Choroid plexus epithelial cell (primary cell): ENCODE results near the gene SLC6A7.

ENCODE experiments used
- DNase-seq: peaks from one replicate; pipeline ENCODE4 v3.0.0-alpha.2; 2010; ENCODE audit warnings: low read depth
- H3K4me3 ChIP-seq: 2 replicates; pipeline ENCODE4 v1.5.1; 2011; ENCODE audit warnings: low read depth, mild to moderate bottlenecking, control low read depth, low read length, moderate library complexity
- TF ChIP-seq, protein P1 (sequence below): conservative IDR thresholded peaks from 2 replicates; pipeline ENCODE4 v1.5.1; 2011; ENCODE audit warnings: low read depth, mild to moderate bottlenecking, control low read depth, inconsistent platforms, low read length, moderate library complexity

The SLC6A7 gene

GRCh38 chr5:150255659-150256409, 66.0 kb downstream of the SLC6A7 start:
- TF ChIP-seq, protein P1, sequence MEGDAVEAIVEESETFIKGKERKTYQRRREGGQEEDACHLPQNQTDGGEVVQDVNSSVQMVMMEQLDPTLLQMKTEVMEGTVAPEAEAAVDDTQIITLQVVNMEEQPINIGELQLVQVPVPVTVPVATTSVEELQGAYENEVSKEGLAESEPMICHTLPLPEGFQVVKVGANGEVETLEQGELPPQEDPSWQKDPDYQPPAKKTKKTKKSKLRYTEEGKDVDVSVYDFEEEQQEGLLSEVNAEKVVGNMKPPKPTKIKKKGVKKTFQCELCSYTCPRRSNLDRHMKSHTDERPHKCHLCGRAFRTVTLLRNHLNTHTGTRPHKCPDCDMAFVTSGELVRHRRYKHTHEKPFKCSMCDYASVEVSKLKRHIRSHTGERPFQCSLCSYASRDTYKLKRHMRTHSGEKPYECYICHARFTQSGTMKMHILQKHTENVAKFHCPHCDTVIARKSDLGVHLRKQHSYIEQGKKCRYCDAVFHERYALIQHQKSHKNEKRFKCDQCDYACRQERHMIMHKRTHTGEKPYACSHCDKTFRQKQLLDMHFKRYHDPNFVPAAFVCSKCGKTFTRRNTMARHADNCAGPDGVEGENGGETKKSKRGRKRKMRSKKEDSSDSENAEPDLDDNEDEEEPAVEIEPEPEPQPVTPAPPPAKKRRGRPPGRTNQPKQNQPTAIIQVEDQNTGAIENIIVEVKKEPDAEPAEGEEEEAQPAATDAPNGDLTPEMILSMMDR: no peak
- H3K4me3 ChIP-seq: no peak overlapping the region
- DNase-seq: peak; percentile 55

- DNase-seq: no peak
- no peak overlapping the region for H3K4me3 ChIP-seq
- TF ChIP-seq, protein P1: peak; percentile 12
These were observed 66.7 kb downstream of the SLC6A7 start for GRCh38 chr5:150256410-150257064.

DNA sequence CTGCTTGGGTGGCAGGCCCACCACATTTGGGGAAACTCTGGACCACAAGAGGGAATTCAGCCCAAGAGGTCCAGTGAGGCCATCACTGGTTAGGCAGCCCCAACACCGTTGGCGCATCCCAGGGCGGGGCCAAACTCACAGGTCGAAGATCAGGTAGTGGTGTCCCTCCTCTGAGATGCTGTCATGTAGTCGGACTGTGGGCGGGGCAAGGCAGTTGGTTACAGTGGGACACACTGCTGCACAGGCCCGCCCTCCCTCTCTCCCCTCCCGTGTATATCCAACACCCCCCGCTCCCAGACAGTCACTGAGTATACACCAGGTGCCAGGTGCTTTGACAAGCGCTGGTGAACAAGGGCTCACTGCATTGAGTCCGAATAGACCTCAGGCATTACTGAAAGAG, 67.6 kb downstream of the SLC6A7 start:
- no peak overlapping the region for H3K4me3 ChIP-seq
- TF ChIP-seq, protein P1: no peak
- no peak for DNase-seq

DNA sequence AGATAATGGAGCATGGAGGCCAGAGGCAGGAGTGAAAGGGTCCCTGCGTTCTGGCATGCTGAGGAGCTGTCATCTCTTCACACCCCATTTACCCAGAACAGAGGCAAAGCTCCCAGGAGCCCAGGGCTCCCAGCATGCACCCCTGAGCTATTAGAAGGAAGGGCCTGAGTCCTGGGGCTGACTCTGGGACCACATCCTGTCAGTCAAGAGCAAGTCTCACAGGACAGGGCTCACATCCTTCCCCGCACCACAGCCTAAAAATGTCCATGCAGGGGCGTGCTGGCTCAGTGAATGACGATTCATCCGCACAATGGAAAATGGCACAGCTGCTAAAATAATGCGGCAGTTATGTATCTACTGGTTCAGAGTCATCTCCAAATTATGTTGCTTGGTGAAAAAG, 68.3 kb downstream of the SLC6A7 start:
- no peak for DNase-seq
- TF ChIP-seq, protein P1: no peak

More for the DNA sequence above, 68.3 kb downstream of the SLC6A7 start:
- H3K4me3 ChIP-seq: no peak overlapping the region
